Left lung (tissue), 10 donors: ENCODE measurements around the gene CDH22. TPM values are rescaled to one million over a fixed set of nuclear protein-coding genes. Genes with fewer than 3 reads are reported as not detected.

Experiments used
- ATAC-seq: fragments of 200-7000 bp; cut with Tn5 transposase; one replicate; pipeline ENCODE4 v1.9.1; 2020; ENCODE audit warnings: moderate library complexity
- DNase-seq, 4 donors: peaks; one replicate each; pipeline ENCODE4 v3.0.0-alpha.2; 2013 to 2020
- H3K27ac ChIP-seq, 2 donors: fragments of 200-600 bp; sonication (generic) in 1 of 2; one replicate each; pipeline versions ENCODE4 v1.5.0 to v1.8.0; 2020 to 2021
- H3K27me3 ChIP-seq, 2 donors: fragments of 200-600 bp; sonication (generic) in 1 of 2; one replicate each; pipeline versions ENCODE4 v1.5.0 to v1.8.0; 2020 to 2021
- H3K36me3 ChIP-seq, 2 donors: fragments of 200-600 bp; sonication (generic) in 1 of 2; one replicate each; pipeline versions ENCODE4 v1.5.0 to v1.8.0; 2020 to 2021
- H3K4me1 ChIP-seq, 2 donors: fragments of 200-600 bp; one replicate each; pipeline ENCODE4 v1.8.0; 2021
- H3K4me3 ChIP-seq, 2 donors: fragments of 200-600 bp; sonication (generic) in 1 of 2; one replicate each; pipeline versions ENCODE4 v1.5.0 to v1.8.0; 2020 to 2021; ENCODE audit warnings: mild to moderate bottlenecking in 1 of 2
- H3K9me3 ChIP-seq, 2 donors: fragments of 200-600 bp; sonication (generic) in 1 of 2; one replicate each; pipeline versions ENCODE4 v1.5.0 to v1.8.0; 2020 to 2021
- CTCF ChIP-seq, 2 donors: fragments of 200-600 bp; sonication (generic) in 1 of 2; IDR thresholded peaks; one replicate each; pipeline versions ENCODE4 v1.5.0 to v1.8.0; 2021; ENCODE audit warnings: antibody characterized with exemption in 2 of 2
- intact Hi-C, 2 donors: fragments of 100-400 bp; cut with DNase I; formaldehyde crosslinking; loops; one replicate each; pipeline versions ENCODE4 v1.11.2 to v1.14.2; 2022
- polyA plus RNA-seq, 6 donors: library from polyadenylated mRNA; unstranded; fragments of 120-200 nt; gene quantifications; one replicate each; pipeline ENCODE4 v1.2.1, GENCODE V29; 2013; ENCODE audit not compliant: insufficient read length in 6 of 6
- total RNA-seq, 2 donors: library from RNA; stranded (reverse); fragmentation: NEBNext Ultra II Directional; extraction: Animal tissue kit (Norgen Biotek cat#: 25700); gene quantifications; one replicate each; pipeline ENCODE4 v1.2.1, GENCODE V29; 2021
- donor health status: DM: no; HTN: yes; CAD: no.
- donor health status: DM: no; HTN: no; CAD: no.

CDH22 gene
- total and polyA plus RNA-seq, 8 donors = 0.06 to 0.26 (median 0.08) TPM; not detected in 2

- H3K27ac ChIP-seq = no peak overlapping the region
- H3K4me3 ChIP-seq = no peak overlapping the region
- H3K9me3 ChIP-seq = no peaks in the 10 kb centered on the region
- DNase-seq = no peak
- H3K36me3 ChIP-seq = no peaks in the 10 kb centered on the region
- intact Hi-C loops = no loop called here
- TF ChIP-seq CTCF (IDR thresholded peaks at IDR 0.05) = no peak
- ATAC-seq = no peak
- H3K4me1 ChIP-seq = no peaks in the 10 kb centered on the region
- H3K27me3 ChIP-seq = peaks cover 0 to 86% of the 10 kb centered on the region in 2 donors
Measured at GRCh38 chr20:46156065-46156464, 152.2 kb downstream of the CDH22 start.

GRCh38 chr20:46154796-46155195, 153.5 kb downstream of the CDH22 start:
- TF ChIP-seq CTCF (IDR thresholded peaks at IDR 0.05) = no peak
- Histone ChIP-seq H3K36me3 (no peaks in the 10 kb centered on the region), H3K4me3 (no peak overlapping the region), H3K4me1 (no peaks in the 10 kb centered on the region), H3K27me3 (peaks cover 0 to 76% of the 10 kb centered on the region in 2 donors), H3K27ac (no peak overlapping the region), H3K9me3 (no peaks in the 10 kb centered on the region)
- DNase-seq = no peak
- no peak for ATAC-seq
- intact Hi-C loops = no loop called here

GRCh38 chr20:46154305-46154704, 154.0 kb downstream of the CDH22 start:
- intact Hi-C loops = no loop called here
- Histone ChIP-seq H3K4me3 (no peak overlapping the region), H3K27me3 (peaks cover 0 to 73% of the 10 kb centered on the region in 2 donors), H3K4me1 (no peaks in the 10 kb centered on the region), H3K27ac (no peak overlapping the region), H3K9me3 (no peaks in the 10 kb centered on the region), H3K36me3 (no peaks in the 10 kb centered on the region)
- DNase-seq (no peak), ATAC-seq (no peak)
- TF ChIP-seq CTCF (IDR thresholded peaks at IDR 0.05) = no peak

- Histone ChIP-seq H3K27me3 (peaks cover 0 to 60% of the 10 kb centered on the region in 2 donors), H3K36me3 (no peaks in the 10 kb centered on the region), H3K4me3 (no peak overlapping the region), H3K9me3 (no peaks in the 10 kb centered on the region), H3K27ac (no peak overlapping the region), H3K4me1 (no peaks in the 10 kb centered on the region)
- no peak for TF ChIP-seq CTCF (IDR thresholded peaks at IDR 0.05)
- DNase-seq (no peak), ATAC-seq (no peak)
- intact Hi-C loops = no loop called here
Measured at GRCh38 chr20:46152824-46153586, 155.3 kb downstream of the CDH22 start.

- intact Hi-C loops = no loop called here
- Histone ChIP-seq H3K4me1 (no peaks in the 10 kb centered on the region), H3K27ac (no peak overlapping the region), H3K4me3 (no peak overlapping the region), H3K36me3 (no peaks in the 10 kb centered on the region), H3K9me3 (no peaks in the 10 kb centered on the region), H3K27me3 (peaks cover 0 to 49% of the 10 kb centered on the region in 2 donors)
- no peak for ATAC-seq
- peak in 1 of 2 donors; percentile 28 for TF ChIP-seq CTCF (IDR thresholded peaks at IDR 0.05)
- no peak for DNase-seq
Measured at GRCh38 chr20:46151936-46152335, 156.4 kb downstream of the CDH22 start.
